Upper lobe of left lung (tissue), 6 donors: ENCODE measurements around the gene SLC25A21. TPM values are rescaled to one million over a fixed set of nuclear protein-coding genes. Genes with fewer than 3 reads are reported as not detected.
"Not testable (repeated sequence)": the region's sequence is repeated elsewhere in the genome, so short reads cannot be mapped to it uniquely, and the experiment has no call there.

Experiments
- ATAC-seq, 2 donors: fragments of 200-7000 bp; cut with Tn5 transposase; one replicate each; pipeline ENCODE4 v1.9.1; 2022; ENCODE audit warnings: mild to moderate bottlenecking in 2 of 2, moderate library complexity in 2 of 2; ENCODE audit not compliant: low FRiP score in 2 of 2
- DNase-seq, 2 donors: peaks; one replicate each; pipeline ENCODE4 v3.0.0-alpha.2; 2019 to 2020
- H3K27ac ChIP-seq, 4 donors: fragments of 200-600 bp; sonication (generic); one replicate each; pipeline ENCODE4 v1.5.1; 2016 to 2019
- H3K27me3 ChIP-seq, 4 donors: fragments of 200-600 bp; sonication (generic); one replicate each; pipeline ENCODE4 v1.5.1; 2017 to 2019
- H3K36me3 ChIP-seq, 4 donors: fragments of 200-600 bp; sonication (generic); one replicate each; pipeline ENCODE4 v1.5.1; 2016 to 2019
- H3K4me1 ChIP-seq, 4 donors: fragments of 200-600 bp; sonication (generic); one replicate each; pipeline ENCODE4 v1.5.1; 2018 to 2019
- H3K4me3 ChIP-seq, 4 donors: fragments of 200-600 bp; sonication (generic); one replicate each; pipeline ENCODE4 v1.5.1; 2017 to 2019; ENCODE audit warnings: mild to moderate bottlenecking in 2 of 4, moderate library complexity in 1 of 4
- H3K9me3 ChIP-seq, 4 donors: fragments of 200-600 bp; sonication (generic); one replicate each; pipeline ENCODE4 v1.5.1; 2018 to 2019
- CTCF ChIP-seq, 6 experiments: fragments of 450-650 bp in 4 of 6; fragments of 200-600 bp in 2 of 6; sonication (generic) in 2 of 6; IDR thresholded peaks; one replicate each; pipeline ENCODE4 v1.5.1; 2016 to 2019; ENCODE audit warnings: antibody characterized with exemption in 6 of 6
- EP300 ChIP-seq, 4 donors: sonication (generic); formaldehyde crosslinking; IDR thresholded peaks; one replicate each; pipeline ENCODE4 v1.5.1; 2017; ENCODE audit warnings: antibody characterized with exemption in 4 of 4, control low read depth in 2 of 4
- POLR2A ChIP-seq, 4 donors: fragments of 450-650 bp; IDR thresholded peaks; one replicate each; pipeline ENCODE4 v1.5.1; 2016 to 2017; ENCODE audit warnings: antibody characterized with exemption in 4 of 4, mild to moderate bottlenecking in 2 of 4
- POLR2AphosphoS5 ChIP-seq, 2 donors: sonication (generic); formaldehyde crosslinking; IDR thresholded peaks; one replicate each; pipeline ENCODE4 v1.5.1; 2017; ENCODE audit warnings: antibody characterized with exemption in 2 of 2
- WGBS, 2 donors: methylation state at CpG; one replicate each; pipeline ENCODE4 v1.1.5; 2017 to 2018; 5-methylcytosine and 5-hydroxymethylcytosine counted together
- total RNA-seq, 6 donors: library from RNA; depleted of rRNA in 4 of 6; stranded (reverse); fragments of >200 nt in 4 of 6; gene quantifications; one replicate each; pipeline versions ENCODE4 v1.1.0 to v1.2.1, GENCODE V29; 2016 to 2021
- donor health status: DM: no; HTN: no; CAD: no; lungs with moderate emphysema.
- donor health status: DM: no; HTN: yes; CAD: no; lungs with severe emphysema.

SLC25A21 gene
- total RNA-seq, 6 donors from 2014 or later: 0.15 to 1.7 (median 0.30) TPM; not detected in 3

GRCh38 chr14:36986407-36986806 lies 186.0 kb downstream of the SLC25A21 start:
- H3K36me3 ChIP-seq: no peaks in the 10 kb centered on the region
- H3K27ac ChIP-seq: no peak overlapping the region
- WGBS, 2 donors: 82 to 83% methylated on average over 2 of the region's 2 CpGs
- H3K4me3 ChIP-seq: no peak overlapping the region
- no peaks in the 10 kb centered on the region for H3K4me1 ChIP-seq
- DNase-seq (no peak), ATAC-seq (no peak)
- H3K27me3 ChIP-seq: no peaks in the 10 kb centered on the region
- TF ChIP-seq POLR2AphosphoS5 (IDR thresholded peaks at IDR 0.05) (no peak), CTCF (IDR thresholded peaks at IDR 0.05) (no peak), EP300 (IDR thresholded peaks at IDR 0.05) (no peak), POLR2A (IDR thresholded peaks at IDR 0.05) (no peak)
- H3K9me3 ChIP-seq: no peaks in the 10 kb centered on the region

GRCh38 chr14:36981832-36982529 lies 190.4 kb downstream of the SLC25A21 start:
- Histone ChIP-seq H3K9me3 (no peaks in the 10 kb centered on the region), H3K27me3 (no peaks in the 10 kb centered on the region), H3K4me3 (no peak overlapping the region), H3K27ac (no peak overlapping the region), H3K4me1 (no peaks in the 10 kb centered on the region), H3K36me3 (no peaks in the 10 kb centered on the region)
- WGBS, 2 donors: 85 to 87% methylated on average over 3 of the region's 3 CpGs
- ATAC-seq (no peak), DNase-seq (no peak)
- TF ChIP-seq CTCF (IDR thresholded peaks at IDR 0.05) (no peak), EP300 (IDR thresholded peaks at IDR 0.05) (no peak), POLR2AphosphoS5 (IDR thresholded peaks at IDR 0.05) (no peak), POLR2A (IDR thresholded peaks at IDR 0.05) (no peak)

- H3K4me3 ChIP-seq, DNase-seq, ATAC-seq, H3K27me3 ChIP-seq, H3K27ac ChIP-seq, H3K9me3 ChIP-seq, H3K36me3 ChIP-seq, H3K4me1 ChIP-seq: not testable (repeated sequence)
- 66 to 79% methylated on average over 4 of the region's 4 CpGs for WGBS, 2 donors
Measured at GRCh38 chr14:36980413-36980812, 192.0 kb downstream of the SLC25A21 start.

- H3K4me3 ChIP-seq: no peak overlapping the region
- no peaks in the 10 kb centered on the region for H3K9me3 ChIP-seq
- DNase-seq (no peak), ATAC-seq (no peak)
- no peak for TF ChIP-seq EP300 (IDR thresholded peaks at IDR 0.05)
- no peak for TF ChIP-seq POLR2AphosphoS5 (IDR thresholded peaks at IDR 0.05)
- TF ChIP-seq CTCF (IDR thresholded peaks at IDR 0.05): no peak
- no peak for TF ChIP-seq POLR2A (IDR thresholded peaks at IDR 0.05)
- H3K27ac ChIP-seq: no peak overlapping the region
- H3K36me3 ChIP-seq: no peaks in the 10 kb centered on the region
- H3K27me3 ChIP-seq: no peaks in the 10 kb centered on the region
- H3K4me1 ChIP-seq: no peaks in the 10 kb centered on the region
- WGBS, 2 donors: 53 to 68% methylated on average over 3 of the region's 3 CpGs
Measured at GRCh38 chr14:36979863-36980262, 192.5 kb downstream of the SLC25A21 start.

DNA sequence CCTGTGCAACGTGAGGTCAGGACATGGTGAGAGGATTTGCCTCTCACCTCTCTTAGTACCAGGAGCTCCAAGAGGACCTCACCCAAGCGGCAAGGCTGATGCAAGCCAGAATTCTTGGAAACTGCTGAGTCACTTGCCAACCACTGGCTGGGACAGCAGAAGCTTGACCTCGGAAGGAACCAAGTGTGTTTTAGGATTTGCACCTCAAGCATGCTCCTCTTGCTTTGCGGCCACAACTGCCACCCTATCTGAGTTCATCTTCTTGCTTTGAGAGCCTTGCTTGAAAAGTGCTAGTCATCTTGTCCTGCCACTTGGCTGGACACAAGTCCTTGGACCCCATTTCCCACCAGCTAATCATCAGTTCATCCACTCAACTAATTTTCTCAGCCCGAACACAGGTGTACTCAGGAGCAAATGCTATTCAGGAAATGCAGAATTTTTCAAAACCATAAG lies 195.8 kb downstream of the SLC25A21 start:
- TF ChIP-seq POLR2A (IDR thresholded peaks at IDR 0.05) (no peak), EP300 (IDR thresholded peaks at IDR 0.05) (no peak), CTCF (IDR thresholded peaks at IDR 0.05) (no peak), POLR2AphosphoS5 (IDR thresholded peaks at IDR 0.05) (no peak)
- 68 to 77% methylated on average over 5 of the region's 5 CpGs for WGBS, 2 donors
- Histone ChIP-seq H3K4me1 (peaks cover 0 to 3% (median 0%) of the 10 kb centered on the region in 4 donors), H3K4me3 (no peak overlapping the region), H3K27ac (no peak overlapping the region), H3K9me3 (no peaks in the 10 kb centered on the region), H3K36me3 (no peaks in the 10 kb centered on the region), H3K27me3 (no peaks in the 10 kb centered on the region)
- ATAC-seq (no peak), DNase-seq (peak in 1 of 2 donors; percentile 40)
